T-cell (primary cell): ENCODE measurements around the gene NLRP6. TPM values are rescaled to one million over a fixed set of nuclear protein-coding genes. Genes with fewer than 3 reads are reported as not detected.
"Not testable (repeated sequence)": the region's sequence is repeated elsewhere in the genome, so short reads cannot be mapped to it uniquely, and the experiment has no call there.

Source experiments
- ATAC-seq, 4 experiments: fragments of 200-7000 bp in 3 of 4; fragments of 150-1000 bp in 1 of 4; cut with Tn5 transposase; replicated peaks in 1 of 4; 1 replicate in 3 of 4; 2 replicates in 1 of 4; pipeline ENCODE4 v1.10.0; 2021; ENCODE audit warnings: moderate library complexity in 3 of 4, mild to moderate bottlenecking in 2 of 4, moderate number of reproducible peaks in 1 of 4
- CTCF ChIA-PET, 2 donors: fragments of 300-600 bp; sonication (Branson Sonifier 250); formaldehyde crosslinking; loops; one replicate each; lab custom pipeline; 2022; ENCODE audit warnings: antibody characterized with exemption in 2 of 2; lab: Charles Lee
- POLR2A ChIA-PET, 2 donors: fragments of 300-600 bp; sonication (Branson Sonifier 250); formaldehyde crosslinking; loops; one replicate each; lab custom pipeline; 2022; ENCODE audit warnings: antibody characterized with exemption in 2 of 2; lab: Charles Lee
- DNase-seq, 35 experiments: peaks; one replicate each; pipeline versions ENCODE4 v3.0.0 to v3.0.0-alpha.2; 2013 to 2023
- H3K27ac ChIP-seq: one replicate; pipeline ENCODE4 v1.5.1; 2013; ENCODE audit warnings: low read length
- H3K27me3 ChIP-seq, 2 experiments: replicated peaks in 1 of 2; 1 replicate in 1 of 2; 2 replicates in 1 of 2; pipeline versions ENCODE4 v1.6.1 to v1.7.0; 2013; ENCODE audit warnings: low read length in 1 of 2, mixed read lengths in 1 of 2; ENCODE audit not compliant: control insufficient read depth in 2 of 2, insufficient read depth in 2 of 2; ENCODE audit errors: extremely low read depth in 1 of 2
- H3K36me3 ChIP-seq, 2 donors: 1 replicate in 1 of 2; 2 replicates in 1 of 2; pipeline versions ENCODE4 v1.6.1 to v1.7.0; 2013; ENCODE audit warnings: low read length in 1 of 2; ENCODE audit not compliant: control insufficient read depth in 2 of 2, insufficient read depth in 1 of 2; ENCODE audit errors: extremely low read depth in 1 of 2
- H3K4me1 ChIP-seq, 2 experiments: 1 replicate in 1 of 2; 2 replicates in 1 of 2; pipeline versions ENCODE4 v1.6.1 to v1.7.0; 2013; ENCODE audit warnings: low read length in 2 of 2, mixed read lengths in 1 of 2; ENCODE audit not compliant: insufficient read depth in 2 of 2, control insufficient read depth in 1 of 2; ENCODE audit errors: extremely low read depth in 1 of 2
- H3K4me3 ChIP-seq, 2 donors: 1 replicate in 1 of 2; 2 replicates in 1 of 2; pipeline versions ENCODE4 v1.5.1 to v1.7.0; 2013; ENCODE audit warnings: mild to moderate bottlenecking in 2 of 2, low read length in 1 of 2, moderate library complexity in 1 of 2; ENCODE audit not compliant: control insufficient read depth in 1 of 2; ENCODE audit errors: extremely low read depth in 1 of 2
- H3K9me3 ChIP-seq: 2 replicates; pipeline ENCODE4 v1.7.0; 2013
- H3K27ac Mint-ChIP-seq, 2 donors: one replicate each; pipeline ENCODE4 v1.8.0; 2020 to 2021; ENCODE audit warnings: mild to moderate bottlenecking in 2 of 2, mixed read lengths in 2 of 2
- H3K27me3 Mint-ChIP-seq, 2 donors: one replicate each; pipeline ENCODE4 v1.8.0; 2021 to 2022; ENCODE audit warnings: mixed read lengths in 2 of 2
- H3K36me3 Mint-ChIP-seq: one replicate; pipeline ENCODE4 v1.8.0; 2021; ENCODE audit warnings: mixed read lengths
- H3K4me1 Mint-ChIP-seq, 3 donors: one replicate each; pipeline ENCODE4 v1.8.0; 2020 to 2022; ENCODE audit warnings: mixed read lengths in 3 of 3, mild to moderate bottlenecking in 1 of 3
- H3K4me3 Mint-ChIP-seq, 3 donors: one replicate each; pipeline ENCODE4 v1.8.0; 2020 to 2022; ENCODE audit warnings: mild to moderate bottlenecking in 3 of 3, mixed read lengths in 3 of 3, moderate library complexity in 3 of 3
- H3K9me3 Mint-ChIP-seq, 3 donors: one replicate each; pipeline ENCODE4 v1.8.0; 2020 to 2022; ENCODE audit warnings: mixed read lengths in 3 of 3
- WGBS: methylation state at CpG from one replicate; pipeline ENCODE4 v1.1.5; 2013; ENCODE audit warnings: missing lambda C conversion rate; ENCODE audit not compliant: insufficient coverage; 5-methylcytosine and 5-hydroxymethylcytosine counted together
- total RNA-seq, 35 experiments: library from RNA in 6 of 35; stranded (reverse) in 6 of 35; fragments of 120-200 nt in 1 of 35; gene quantifications; one replicate each; pipeline versions ENCODE4 v1.2.1 to v1.2.4 and lab custom pipeline; 2013 to 2026

NLRP6 gene
- total RNA-seq, 5 donors from 2014 or later (not counting 1 experiment from before 2014, with no cell fraction given), result 6.7 to 27.7 (median 20.9) TPM

- Histone ChIP-seq H3K36me3 (no peaks in the 10 kb centered on the region), H3K4me1 (peaks cover 14 to 51% of the 10 kb centered on the region in 2 experiments), H3K27ac (no peak overlapping the region), H3K9me3 (no peaks in the 10 kb centered on the region), H3K27me3 (peaks cover 0 to 15% of the 10 kb centered on the region in 2 experiments), H3K4me3 (no peak overlapping the region)
- H3K9me3 Mint-ChIP-seq, result no peaks in the 10 kb centered on the region
- DNase-seq (no peak), ATAC-seq (no peak)
- peaks cover 35 to 63% (median 57%) of the 10 kb centered on the region in 3 donors for H3K4me1 Mint-ChIP-seq
- H3K4me3 Mint-ChIP-seq, result no peak overlapping the region
- ChIA-PET POLR2A (no interaction called here), CTCF (interaction anchor here in 1 of 2 donors (0.7 kb wide), 2 partner anchors 16 to 58 kb away, joined by 3 to 6 read pairs; no protein-coding TSS in a partner anchor)
- H3K36me3 Mint-ChIP-seq, result no peaks in the 10 kb centered on the region
- WGBS, result 89% methylated on average over 52 of the region's 52 CpGs
- H3K27ac Mint-ChIP-seq, result no peak overlapping the region
- H3K27me3 Mint-ChIP-seq, result peaks cover 4 to 6% of the 10 kb centered on the region in 2 donors
Observed at GRCh38 chr11:304061-304506, 25.9 kb downstream of the NLRP6 start.

GRCh38 chr11:304915-305843 lies 27.0 kb downstream of the NLRP6 start:
- H3K36me3 ChIP-seq, result no peaks in the 10 kb centered on the region
- ChIA-PET CTCF (interaction anchor here in 1 of 2 donors (0.7 to 1.2 kb wide), 7 partner anchors 15 to 146 kb away, joined by 3 to 6 read pairs (median 4); no protein-coding TSS in a partner anchor), POLR2A (interaction anchor here (0.6 kb wide), 2 partner anchors 17 to 46 kb away, joined by 3 to 5 read pairs; no protein-coding TSS in a partner anchor)
- no peaks in the 10 kb centered on the region for H3K9me3 ChIP-seq
- no peaks in the 10 kb centered on the region for H3K36me3 Mint-ChIP-seq
- H3K4me3 ChIP-seq, result no peak overlapping the region
- 69% methylated on average over 9 of the region's 19 CpGs for WGBS
- peaks cover 42 to 71% (median 61%) of the 10 kb centered on the region in 3 donors for H3K4me1 Mint-ChIP-seq
- no peak overlapping the region for H3K4me3 Mint-ChIP-seq
- peak; percentile 21 to 36 (median 32) for ATAC-seq
- H3K9me3 Mint-ChIP-seq, result no peaks in the 10 kb centered on the region
- H3K4me1 ChIP-seq, result peaks cover 14 to 52% of the 10 kb centered on the region in 2 experiments
- H3K27me3 Mint-ChIP-seq, result peaks cover 4 to 6% of the 10 kb centered on the region in 2 donors
- H3K27ac ChIP-seq, result no peak overlapping the region
- peak in 30 of 35 experiments; percentile 48 to 81 (median 62) for DNase-seq
- peak overlapping the region; percentile 78 to 99 for H3K27ac Mint-ChIP-seq
- peaks cover 0 to 9% of the 10 kb centered on the region in 2 experiments for H3K27me3 ChIP-seq

- CTCF ChIA-PET, result interaction anchor here in 1 of 2 donors (0.7 to 1.2 kb wide), 7 partner anchors 11 to 145 kb away, joined by 3 to 6 read pairs (median 4); no protein-coding TSS in a partner anchor
- ATAC-seq (no peak), DNase-seq (no peak)
- POLR2A ChIA-PET, result interaction anchor here in 1 of 2 donors (0.6 kb wide), 1 partner anchor 18 kb away, joined by 3 read pairs; no protein-coding TSS in a partner anchor
- H3K27ac Mint-ChIP-seq, result peak overlapping the region; percentile 78 to 99
- Histone ChIP-seq H3K27ac (peak overlapping the region; percentile 86), H3K36me3 (no peaks in the 10 kb centered on the region), H3K4me3 (no peak overlapping the region), H3K9me3 (no peaks in the 10 kb centered on the region), H3K4me1 (peaks cover 14 to 52% of the 10 kb centered on the region in 2 experiments), H3K27me3 (peaks cover 0 to 2% of the 10 kb centered on the region in 2 experiments)
- H3K27me3 Mint-ChIP-seq, result peaks cover 0 to 5% of the 10 kb centered on the region in 2 donors
- H3K9me3 Mint-ChIP-seq, result no peaks in the 10 kb centered on the region
- H3K4me1 Mint-ChIP-seq, result peaks cover 42 to 65% (median 55%) of the 10 kb centered on the region in 3 donors
- H3K4me3 Mint-ChIP-seq, result peak overlapping the region in 1 of 3 donors; percentile 94
- 97% methylated on average over 8 of the region's 10 CpGs for WGBS
- H3K36me3 Mint-ChIP-seq, result no peaks in the 10 kb centered on the region
Observed at GRCh38 chr11:305844-306211, 27.6 kb downstream of the NLRP6 start.

GRCh38 chr11:306645-307371 lies 28.6 kb downstream of the NLRP6 start:
- peak overlapping the region; percentile 97 to 99 for H3K27ac Mint-ChIP-seq
- no peaks in the 10 kb centered on the region for H3K36me3 Mint-ChIP-seq
- H3K27ac ChIP-seq, result peak overlapping the region; percentile 86
- no peak for DNase-seq
- no peaks in the 10 kb centered on the region for H3K9me3 Mint-ChIP-seq
- H3K9me3 ChIP-seq, result no peaks in the 10 kb centered on the region
- peaks cover 0 to 2% of the 10 kb centered on the region in 2 donors for H3K27me3 Mint-ChIP-seq
- peak overlapping the region in 1 of 2 donors; percentile 20 for H3K4me3 ChIP-seq
- 97% methylated on average over 16 of the region's 17 CpGs for WGBS
- peak overlapping the region; percentile 84 to 94 (median 90) for H3K4me3 Mint-ChIP-seq
- CTCF ChIA-PET, result interaction anchor here in 1 of 2 donors (0.7 to 0.8 kb wide), 2 partner anchors 10 to 56 kb away, joined by 3 to 5 read pairs; no protein-coding TSS in a partner anchor
- no peaks in the 10 kb centered on the region for H3K36me3 ChIP-seq
- H3K4me1 ChIP-seq, result peaks cover 14 to 55% of the 10 kb centered on the region in 2 experiments
- no peaks in the 10 kb centered on the region for H3K27me3 ChIP-seq
- POLR2A ChIA-PET, result no interaction called here
- ATAC-seq, result no peak
- peaks cover 43 to 58% (median 57%) of the 10 kb centered on the region in 3 donors for H3K4me1 Mint-ChIP-seq

GRCh38 chr11:307766-308708 lies 29.8 kb downstream of the NLRP6 start, which contains the start of gene IFITM2:
Gene IFITM2 (plus strand): TSS chr11:307816. CDS start chr11:308193, 377 bp downstream.
- H3K36me3 Mint-ChIP-seq, result not testable (repeated sequence)
- CTCF ChIA-PET, result interaction anchor here in 1 of 2 donors (0.8 kb wide), 1 partner anchor 9 kb away, joined by 5 read pairs; no protein-coding TSS in a partner anchor

More at GRCh38 chr11:307766-308708, 29.8 kb downstream of the NLRP6 start, which contains the start of gene IFITM2:
- POLR2A ChIA-PET, result interaction anchor here in 1 of 2 donors (0.7 kb wide), 1 partner anchor 18 kb away, joined by 5 read pairs; no protein-coding TSS in a partner anchor
- peak within 1 kb of the TSS; percentile 97 to 99 for H3K27ac Mint-ChIP-seq
- Histone ChIP-seq H3K27ac (peak within 1 kb of the TSS; percentile 86), H3K4me3 (peak within 1 kb of the TSS; percentile 69 to 70), H3K4me1 (peaks cover 17 to 65% of the 10 kb centered on the region in 2 experiments)
- H3K27me3 ChIP-seq, H3K36me3 ChIP-seq, H3K27me3 Mint-ChIP-seq, H3K9me3 ChIP-seq, H3K9me3 Mint-ChIP-seq: not testable (repeated sequence)
- H3K4me3 Mint-ChIP-seq, result peak within 1 kb of the TSS; percentile 84 to 94 (median 90)
- DNase-seq (peak in 26 of 35 experiments; percentile 35 to 80 (median 56)), ATAC-seq (peak; percentile 55 to 73 (median 58))
- H3K4me1 Mint-ChIP-seq, result peaks cover 51 to 66% (median 63%) of the 10 kb centered on the region in 3 donors
- WGBS, result 0% methylated on average over 12 of the region's 28 CpGs
